Panc1 (cell line): ENCODE results near the gene NEK4. TPM values are rescaled to one million over a fixed set of nuclear protein-coding genes. Genes with fewer than 3 reads are reported as not detected.

Experiments used
- ATAC-seq: fragments of 200-7000 bp; cut with Tn5 transposase; 2 replicates; pipeline ENCODE4 v1.9.1; 2020; ENCODE audit warnings: mild to moderate bottlenecking, moderate library complexity
- BruUV-seq: library from RNA; stranded (reverse); fragments of 400-500 nt; replicated peaks from 2 replicates; lab custom pipeline; 2021; lab: Mats Ljungman, UMichigan
- CTCF ChIA-PET: fragments of 300-600 bp; sonication (Branson Sonifier 250); formaldehyde crosslinking; loops from one replicate; lab custom pipeline; 2022; ENCODE audit warnings: antibody characterized with exemption; lab: Charles Lee
- POLR2A ChIA-PET: fragments of 300-600 bp; sonication (Branson Sonifier 250); formaldehyde crosslinking; loops from one replicate; lab custom pipeline; 2022; ENCODE audit warnings: antibody characterized with exemption; lab: Charles Lee
- DNase-seq: peaks from one replicate; pipeline ENCODE4 v3.0.0-alpha.2; 2010; ENCODE audit warnings: low read depth, low spot score
- H3K27ac ChIP-seq: 2 replicates; pipeline ENCODE4 v1.5.1; 2011; ENCODE audit warnings: mild to moderate bottlenecking, low read length, inconsistent platforms
- H3K27me3 ChIP-seq: fragments of 200-500 bp; sonication (Bioruptor generic); 2 replicates; pipeline ENCODE4 v1.6.0; 2014; ENCODE audit warnings: low read length, inconsistent platforms; ENCODE audit not compliant: control insufficient read depth, insufficient read depth
- H3K36me3 ChIP-seq: fragments of 200-500 bp; sonication (Bioruptor generic); 2 replicates; pipeline ENCODE4 v1.5.1; 2014; ENCODE audit warnings: inconsistent platforms, mild to moderate bottlenecking, low read length, moderate library complexity; ENCODE audit not compliant: control insufficient read depth, insufficient read depth
- H3K4me1 ChIP-seq: 2 replicates; pipeline ENCODE4 v1.5.1; 2011; ENCODE audit warnings: inconsistent platforms, mild to moderate bottlenecking, low read length, moderate library complexity; ENCODE audit not compliant: control insufficient read depth, insufficient read depth
- H3K4me3 ChIP-seq, 2 experiments: 2 replicates each; pipeline ENCODE4 v1.5.1; 2011 to 2012; ENCODE audit warnings: low read depth in 2 of 2, low read length in 2 of 2, mild to moderate bottlenecking in 2 of 2, inconsistent platforms in 1 of 2, moderate library complexity in 1 of 2
- H3K9me3 ChIP-seq: fragments of 200-500 bp; sonication (Bioruptor generic); 2 replicates; pipeline ENCODE4 v1.5.1; 2014; ENCODE audit warnings: low read depth, mild to moderate bottlenecking, inconsistent platforms, low read length, moderate library complexity; ENCODE audit not compliant: control insufficient read depth, insufficient read depth
- CTCF ChIP-seq: fragments of 450-650 bp; IDR thresholded peaks from 2 replicates; pipeline ENCODE4 v1.5.1; 2017; ENCODE audit warnings: mild to moderate bottlenecking
- POLR2AphosphoS5 ChIP-seq: IDR thresholded peaks from 2 replicates; pipeline ENCODE4 v1.6.1; 2012; ENCODE audit warnings: mild to moderate bottlenecking, low read depth, low read length, moderate library complexity
- REST ChIP-seq, 2 experiments: IDR thresholded peaks; 2 replicates each; pipeline ENCODE4 v1.6.1; 2011 to 2012; ENCODE audit warnings: low read depth in 2 of 2, control low read depth in 1 of 2, low read length in 1 of 2, mild to moderate bottlenecking in 1 of 2, moderate library complexity in 1 of 2; ENCODE audit not compliant: insufficient read depth in 1 of 2
- SIN3A ChIP-seq: IDR thresholded peaks from 2 replicates; pipeline ENCODE4 v1.6.1; 2012; ENCODE audit warnings: low read depth, mild to moderate bottlenecking, low read length, moderate library complexity, borderline replicate concordance; ENCODE audit not compliant: insufficient read depth
- TCF7L2 ChIP-seq: IDR thresholded peaks from 2 replicates; pipeline ENCODE4 v1.6.1; 2011; ENCODE audit warnings: mild to moderate bottlenecking, low read depth, low read length, inconsistent platforms
- in situ Hi-C: cut with HindIII; loops from 2 replicates; pipeline ENCODE4 v1.10.0; 2016; ENCODE audit warnings: low sequenced_read_pairs, low pct_unique_long_range_greater_than_20kb
- intact Hi-C: fragments of 100-400 bp; cut with micrococcal nuclease; formaldehyde crosslinking; loops from one replicate; pipeline ENCODE4 v1.10.0; 2022; ENCODE audit not compliant: unreplicated experiment
- total RNA-seq: library from RNA; stranded (reverse); gene quantifications from one replicate; pipeline ENCODE4 v1.2.1, GENCODE V29; 2021; ENCODE audit not compliant: unreplicated experiment

Gene NEK4
- total RNA-seq, 1 experiment from 2014 or later: 22.9 TPM

GRCh38 chr3:52693071-52693470, 77.7 kb downstream of the NEK4 start:
- no peak overlapping the region for H3K4me3 ChIP-seq
- ATAC-seq (no peak), DNase-seq (no peak)
- in situ Hi-C loops (no loop called here), intact Hi-C loops (no loop called here)
- H3K36me3 ChIP-seq: peaks cover 51% of the 10 kb centered on the region
- no peaks in the 10 kb centered on the region for H3K9me3 ChIP-seq
- CTCF ChIA-PET: no interaction called here
- no peak overlapping the region for H3K27ac ChIP-seq
- no TSS peak for BruUV-seq
- no peak for TF ChIP-seq REST (IDR thresholded peaks at IDR 0.05; ENCODE audit: insufficient read depth in 1 of 2, low read depth in 2 of 2, low read length in 1 of 2)
- no peak for TF ChIP-seq CTCF
- no peak for TF ChIP-seq SIN3A
- TF ChIP-seq TCF7L2: no peak
- TF ChIP-seq POLR2AphosphoS5: no peak
- H3K4me1 ChIP-seq: no peaks in the 10 kb centered on the region
- POLR2A ChIA-PET: interaction anchor here (0.7 kb wide), 1 partner anchor 45 kb away, joined by 3 read pairs; no protein-coding TSS in a partner anchor
- H3K27me3 ChIP-seq: no peaks in the 10 kb centered on the region

DNA sequence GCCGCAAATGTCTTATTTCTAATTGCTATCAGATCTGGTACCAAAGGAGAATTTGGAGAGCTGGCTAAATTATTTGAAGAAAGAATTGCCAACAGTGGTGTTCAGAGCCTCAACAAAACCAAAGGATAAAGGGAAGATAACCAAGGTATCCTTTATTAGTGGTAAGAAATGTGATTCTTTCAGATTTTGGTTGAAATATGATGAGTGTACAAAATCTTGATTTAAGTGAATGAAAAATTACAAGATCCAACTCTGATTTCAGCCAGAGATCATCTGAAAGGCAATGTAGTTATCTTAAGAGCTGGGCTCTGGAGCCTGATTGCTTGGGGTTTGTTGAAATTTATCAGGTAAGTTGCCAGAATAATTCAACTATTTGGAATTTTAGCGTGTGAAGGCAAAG, 80.2 kb downstream of the NEK4 start:
- ChIA-PET POLR2A (no interaction called here), CTCF (no interaction called here)
- Histone ChIP-seq H3K4me3 (no peak overlapping the region), H3K9me3 (no peaks in the 10 kb centered on the region), H3K27ac (no peak overlapping the region), H3K27me3 (no peaks in the 10 kb centered on the region), H3K4me1 (peaks cover 8% of the 10 kb centered on the region), H3K36me3 (peaks cover 61% of the 10 kb centered on the region)
- BruUV-seq: no TSS peak
- DNase-seq (no peak), ATAC-seq (no peak)
- intact Hi-C loops: no loop called here
- TF ChIP-seq CTCF: no peak
- no peak for TF ChIP-seq TCF7L2
- TF ChIP-seq REST (IDR thresholded peaks at IDR 0.05; ENCODE audit: insufficient read depth in 1 of 2, low read depth in 2 of 2, low read length in 1 of 2): no peak
- TF ChIP-seq SIN3A: no peak
- no peak for TF ChIP-seq POLR2AphosphoS5
- in situ Hi-C loops: no loop called here
